SK-N-SH (cell line): ENCODE measurements around the gene ART1. TPM values are rescaled to one million over a fixed set of nuclear protein-coding genes. Genes with fewer than 3 reads are reported as not detected.
A peak's percentile ranks its signal among the peaks of the same experiment; 100 is the strongest.
"Not testable (repeated sequence)": the region's sequence is repeated elsewhere in the genome, so short reads cannot be mapped to it uniquely, and the experiment has no call there.

Experiments used
- CTCF ChIA-PET: fragments of 300-600, 350-600 bp; formaldehyde crosslinking; extraction: SDS; loops from one replicate; lab custom pipeline; 2021; lab: Yijun Ruan, JAX
- POLR2A ChIA-PET: fragments of 350-600 bp; sonication (Branson Sonifier 250); formaldehyde crosslinking; extraction: SDS; loops from one replicate; lab custom pipeline; 2020; ENCODE audit warnings: antibody characterized with exemption, inconsistent platforms; lab: Yijun Ruan, JAX
- DNase-seq: peaks from one replicate; pipeline ENCODE4 v3.0.0; 2012
- H2AFZ ChIP-seq: fragments of 200-600 bp; sonication (generic); 2 replicates; pipeline ENCODE4 v1.8.1; 2016; ENCODE audit warnings: antibody characterized with exemption, mild to moderate bottlenecking, low read depth
- H3F3A ChIP-seq: fragments of 200-600 bp; sonication (generic); replicated peaks from 2 replicates; pipeline ENCODE3; 2016; ENCODE audit warnings: antibody characterized with exemption, mild to moderate bottlenecking; ENCODE audit not compliant: insufficient read depth
- H3K27ac ChIP-seq, 2 experiments: fragments of 200-500 bp in 1 of 2; fragments of 200-600 bp in 1 of 2; sonication (Bioruptor generic) in 1 of 2; sonication (generic), shearing (Covaris generic) in 1 of 2; 2 replicates each; pipeline versions ENCODE4 v1.5.1 to v1.6.1; 2014 to 2016; ENCODE audit warnings: low read depth in 2 of 2, inconsistent platforms in 1 of 2, low read length in 1 of 2, mild to moderate bottlenecking in 1 of 2, mixed read lengths in 1 of 2
- H3K27me3 ChIP-seq: fragments of 200-600 bp; sonication (generic), shearing (Covaris generic); 2 replicates; pipeline ENCODE4 v1.6.1; 2016; ENCODE audit warnings: mixed run types; ENCODE audit not compliant: insufficient read depth
- H3K36me3 ChIP-seq, 2 experiments: fragments of 200-500 bp in 1 of 2; fragments of 200-600 bp in 1 of 2; sonication (Bioruptor generic) in 1 of 2; sonication (generic) in 1 of 2; replicated peaks in 1 of 2; 2 replicates each; pipeline versions ENCODE3 to v1.5.1; 2014 to 2016; ENCODE audit warnings: low read length in 1 of 2, mild to moderate bottlenecking in 1 of 2; ENCODE audit not compliant: insufficient read depth in 2 of 2, control insufficient read depth in 1 of 2
- H3K4me1 ChIP-seq, 2 experiments: fragments of 200-500 bp in 1 of 2; fragments of 200-600 bp in 1 of 2; sonication (Bioruptor generic) in 1 of 2; sonication (generic), shearing (Covaris generic) in 1 of 2; 2 replicates each; pipeline versions ENCODE4 v1.5.1 to v1.6.1; 2014 to 2016; ENCODE audit warnings: low read depth in 1 of 2, low read length in 1 of 2, mixed run types in 1 of 2; ENCODE audit not compliant: insufficient read depth in 2 of 2, control insufficient read depth in 1 of 2
- H3K4me2 ChIP-seq: fragments of 200-600 bp; sonication (generic), shearing (Covaris generic); 2 replicates; pipeline ENCODE4 v1.6.1; 2017; ENCODE audit warnings: mixed run types
- H3K4me3 ChIP-seq, 2 experiments: fragments of 200-500 bp in 1 of 2; fragments of 200-600 bp in 1 of 2; sonication (Bioruptor generic) in 1 of 2; sonication (generic), shearing (Covaris generic) in 1 of 2; 2 replicates each; pipeline versions ENCODE4 v1.5.1 to v1.8.1; 2014 to 2016; ENCODE audit warnings: low read depth in 2 of 2, inconsistent platforms in 1 of 2, low read length in 1 of 2, mild to moderate bottlenecking in 1 of 2, mixed read lengths in 1 of 2, moderate library complexity in 1 of 2
- H3K79me2 ChIP-seq: fragments of 200-600 bp; sonication (generic); 2 replicates; pipeline ENCODE4 v1.8.1; 2017; ENCODE audit warnings: mild to moderate bottlenecking; ENCODE audit not compliant: insufficient read depth
- H3K9ac ChIP-seq: fragments of 200-600 bp; sonication (generic); 2 replicates; pipeline ENCODE4 v1.6.1; 2017; ENCODE audit warnings: mixed run types
- H3K9me2 ChIP-seq: fragments of 200-600 bp; sonication (generic); 2 replicates; pipeline ENCODE4 v1.6.1; 2017; ENCODE audit warnings: mixed run types
- H3K9me3 ChIP-seq: fragments of 200-600 bp; sonication (generic); 2 replicates; pipeline ENCODE4 v1.6.1; 2017; ENCODE audit warnings: mixed run types, mild to moderate bottlenecking, moderate library complexity
- H4K20me1 ChIP-seq: fragments of 200-600 bp; sonication (generic); 2 replicates; pipeline ENCODE4 v1.6.1; 2017; ENCODE audit warnings: mild to moderate bottlenecking, mixed run types; ENCODE audit not compliant: insufficient read depth
- FOXJ3 ChIP-seq: sonication (generic); formaldehyde crosslinking; IDR thresholded peaks from 2 replicates; pipeline ENCODE4 v1.5.1; 2020; ENCODE audit warnings: mild to moderate bottlenecking, missing genetic modification reagents
- MAX ChIP-seq: IDR thresholded peaks from 2 replicates; pipeline ENCODE4 v1.4.0; 2012; ENCODE audit warnings: low read depth
- MEF2A ChIP-seq: IDR thresholded peaks from 2 replicates; pipeline ENCODE4 v1.4.0; 2012; ENCODE audit warnings: low read depth, borderline replicate concordance
- PBX3 ChIP-seq: IDR thresholded peaks from 2 replicates; pipeline ENCODE4; 2012
- SMC3 ChIP-seq: IDR thresholded peaks from 2 replicates; pipeline ENCODE4 v1.6.1; 2012; ENCODE audit warnings: low read depth, low read length, improper control_type of control experiment
- USF1 ChIP-seq: IDR thresholded peaks from 2 replicates; pipeline ENCODE4 v1.4.0; 2012; ENCODE audit warnings: low read depth, borderline replicate concordance
- ZBTB33 ChIP-seq: IDR thresholded peaks from 2 replicates; pipeline ENCODE4 v1.4.0; 2012; ENCODE audit warnings: low read depth, borderline replicate concordance
- WGBS: methylation state at CpG from one replicate; pipeline ENCODE4 v1.1.6; 2017; ENCODE audit warnings: low lambda C conversion rate; 5-methylcytosine and 5-hydroxymethylcytosine counted together
- polyA plus RNA-seq, 3 experiments: library from polyadenylated mRNA; depleted of rRNA; stranded (reverse); fragments of >200 nt; gene quantifications; 2 replicates each; pipeline ENCODE4 v1.2.3, GENCODE V29; 2012

The ART1 gene
- polyA plus RNA-seq, 1 of the 3 experiments (the other 2 are of a cell fraction), result not detected

GRCh38 chr11:3652514-3652913 lies 7.6 kb downstream of the ART1 start:
- POLR2A ChIA-PET, H3K79me2 ChIP-seq, H3K9ac ChIP-seq, H3K9me2 ChIP-seq, H3K4me3 ChIP-seq, H2AFZ ChIP-seq, H3K9me3 ChIP-seq, H3K27ac ChIP-seq, DNase-seq, CTCF ChIA-PET, H3K36me3 ChIP-seq, H3K4me2 ChIP-seq, H4K20me1 ChIP-seq, H3K4me1 ChIP-seq, H3F3A ChIP-seq: not testable (repeated sequence)
- WGBS, result 78% methylated on average over 3 of the region's 3 CpGs
- peaks cover 13% of the 10 kb centered on the region; the same call in 1 of the 2 replicates for H3K27me3 ChIP-seq

- ChIA-PET POLR2A (no interaction called here), CTCF (interaction anchor here (1.6 kb wide), 1 partner anchor 11 kb away, joined by 3 read pairs; no protein-coding TSS in a partner anchor)
- Histone ChIP-seq H3K9ac (no peak overlapping the region), H3K27me3 (no peaks in the 10 kb centered on the region; the same call in 1 of the 2 replicates), H3K79me2 (no peaks in the 10 kb centered on the region), H3K4me1 (no peaks in the 10 kb centered on the region), H3K4me3 (no peak overlapping the region), H3K9me3 (no peaks in the 10 kb centered on the region), H2AFZ (no peak overlapping the region), H4K20me1 (no peaks in the 10 kb centered on the region), H3K36me3 (no peaks in the 10 kb centered on the region), H3K27ac (no peak overlapping the region), H3F3A (no peaks in the 10 kb centered on the region), H3K9me2 (no peaks in the 10 kb centered on the region), H3K4me2 (no peak overlapping the region)
- no peak for DNase-seq
- TF ChIP-seq MEF2A (no peak), SMC3 (no peak), ZBTB33 (no peak), FOXJ3 (CRISPR knock-in tag) (no peak), PBX3 (no peak), USF1 (peak; percentile 33; the same call in 1 of the 2 replicates), MAX (no peak)
- 33% methylated on average over 2 of the region's 3 CpGs for WGBS
Measured at GRCh38 chr11:3655547-3655946, 10.6 kb downstream of the ART1 start.

GRCh38 chr11:3657331-3657730 lies 12.4 kb downstream of the ART1 start:
- H4K20me1 ChIP-seq, H3K27ac ChIP-seq, H3K9me3 ChIP-seq, CTCF ChIA-PET, H2AFZ ChIP-seq, H3K4me1 ChIP-seq, H3K79me2 ChIP-seq, POLR2A ChIA-PET, H3K4me2 ChIP-seq, DNase-seq, H3K9me2 ChIP-seq, H3K27me3 ChIP-seq, H3K4me3 ChIP-seq, H3K36me3 ChIP-seq, H3F3A ChIP-seq, H3K9ac ChIP-seq: not testable (repeated sequence)
- 31% methylated on average over 5 of the region's 5 CpGs for WGBS
